Measurements from ENCODE around the gene OTUB2. TPM values are rescaled to one million over a fixed set of nuclear protein-coding genes. Genes with fewer than 3 reads are reported as not detected.
A peak's percentile ranks its signal among the peaks of the same experiment; 100 is the strongest.

Gene OTUB2
- total RNA-seq, 1 donor from 2014 or later: 8.3 TPM

- DNase-seq (ENCODE audit: low read depth): no peak
- no peaks in the 10 kb centered on the region for H3K36me3 ChIP-seq (ENCODE audit: control insufficient read depth, insufficient read depth, low read length)
- no peaks in the 10 kb centered on the region for H3K27me3 ChIP-seq (ENCODE audit: control insufficient read depth, insufficient read depth, low read length)
- TF ChIP-seq CTCF (IDR thresholded peaks at IDR 0.05; ENCODE audit: insufficient read depth, low read length, poor library complexity, severe bottlenecking): no peak
- H3K4me3 ChIP-seq (ENCODE audit: low read depth, low read length): no peak overlapping the region
Measured at GRCh38 chr14:94020267-94020666, 5.9 kb upstream of the OTUB2 start.

GRCh38 chr14:94021001-94021400 is 5.1 kb upstream of the OTUB2 start:
- no peaks in the 10 kb centered on the region for H3K27me3 ChIP-seq (ENCODE audit: control insufficient read depth, insufficient read depth, low read length)
- no peak overlapping the region for H3K4me3 ChIP-seq (ENCODE audit: low read depth, low read length)
- peak; percentile 16 for TF ChIP-seq CTCF (IDR thresholded peaks at IDR 0.05; ENCODE audit: insufficient read depth, low read length, poor library complexity, severe bottlenecking)
- H3K36me3 ChIP-seq (ENCODE audit: control insufficient read depth, insufficient read depth, low read length): no peaks in the 10 kb centered on the region
- peak; percentile 61 for DNase-seq (ENCODE audit: low read depth)

DNA sequence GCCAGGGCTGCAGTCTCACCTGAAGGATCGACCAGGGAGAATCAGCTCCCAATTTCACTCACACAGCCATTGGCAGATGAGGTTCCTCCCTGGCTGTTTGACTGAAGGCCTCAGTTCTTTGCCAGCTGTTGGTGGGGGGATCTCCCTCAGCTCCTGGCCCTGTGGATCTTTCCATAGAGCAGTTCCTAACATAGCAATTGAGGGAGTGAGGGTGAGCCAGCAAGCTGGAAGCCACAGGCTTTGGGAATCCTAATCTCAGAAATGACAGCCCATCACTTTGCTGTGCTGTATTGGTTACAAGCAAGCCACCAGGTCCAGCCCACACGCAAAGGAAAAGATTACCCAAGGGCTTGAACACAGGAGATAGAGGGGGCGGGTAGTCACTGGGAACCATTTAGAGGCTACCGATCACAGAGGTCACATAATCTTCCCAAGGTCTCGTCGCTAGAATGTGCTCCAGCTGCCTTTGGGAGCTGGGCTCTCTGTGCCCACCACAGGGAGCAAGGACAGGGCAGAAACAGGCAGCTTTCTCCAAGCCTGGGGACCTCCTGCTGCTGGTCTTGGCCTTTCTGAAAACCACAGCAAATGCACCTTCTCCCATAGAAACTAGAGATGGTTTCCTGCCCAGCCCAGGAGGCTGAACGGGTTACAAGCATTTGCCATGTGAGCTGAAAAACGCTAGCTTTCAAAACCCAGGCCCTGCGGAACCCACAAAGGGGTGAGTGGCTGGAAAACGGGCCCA is 4.6 kb upstream of the OTUB2 start:
- Histone ChIP-seq H3K4me3 (ENCODE audit: low read depth, low read length) (no peak overlapping the region), H3K36me3 (ENCODE audit: control insufficient read depth, insufficient read depth, low read length) (no peaks in the 10 kb centered on the region), H3K27me3 (ENCODE audit: control insufficient read depth, insufficient read depth, low read length) (no peaks in the 10 kb centered on the region)
- no peak for TF ChIP-seq CTCF (IDR thresholded peaks at IDR 0.05; ENCODE audit: insufficient read depth, low read length, poor library complexity, severe bottlenecking)
- no peak for DNase-seq (ENCODE audit: low read depth)

DNA sequence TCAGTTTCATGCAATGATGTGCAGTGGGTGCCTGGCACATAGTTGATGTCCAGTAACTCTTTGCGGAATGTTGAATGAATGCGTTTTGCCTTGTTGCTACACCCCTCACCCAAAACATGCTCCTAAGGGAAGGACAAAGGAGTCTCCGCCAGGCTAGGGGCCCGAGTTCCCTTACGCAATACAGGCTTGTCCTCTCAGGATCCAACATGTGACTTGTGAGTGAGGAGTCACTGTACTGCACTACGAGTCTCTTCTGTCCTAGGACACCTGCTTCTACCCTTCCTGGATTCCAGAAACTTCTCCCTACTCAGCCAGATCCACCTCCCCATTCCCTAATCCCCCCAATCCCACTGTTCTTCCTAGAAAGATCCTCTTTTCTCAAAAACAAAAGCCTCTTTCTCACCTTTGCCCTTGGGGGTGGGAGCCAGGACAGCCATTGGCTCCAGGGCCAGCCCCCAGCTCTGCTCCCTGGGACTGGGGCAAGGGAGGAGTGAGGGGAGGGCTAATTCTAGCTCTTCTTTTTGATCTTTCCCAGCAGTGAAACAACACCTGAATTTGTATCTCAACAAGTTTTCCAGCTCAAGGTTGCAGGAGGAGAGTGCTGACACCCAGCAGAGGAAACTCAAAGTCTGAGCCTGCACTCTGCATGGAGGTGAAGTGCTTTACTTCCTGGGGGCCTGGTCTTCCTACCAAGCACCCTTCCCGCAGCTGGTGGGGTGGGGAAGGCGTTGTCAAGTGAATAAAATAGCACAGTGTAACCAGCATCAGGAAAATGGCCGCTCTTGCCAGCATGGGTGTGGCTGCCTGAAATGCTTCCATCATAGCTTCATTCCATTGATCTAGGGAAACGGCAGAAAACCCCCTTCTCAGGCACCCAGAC is 3.4 kb upstream of the OTUB2 start:
- Histone ChIP-seq H3K27me3 (ENCODE audit: control insufficient read depth, insufficient read depth, low read length) (no peaks in the 10 kb centered on the region), H3K36me3 (ENCODE audit: control insufficient read depth, insufficient read depth, low read length) (no peaks in the 10 kb centered on the region), H3K4me3 (ENCODE audit: low read depth, low read length) (no peak overlapping the region)
- TF ChIP-seq CTCF (IDR thresholded peaks at IDR 0.05; ENCODE audit: insufficient read depth, low read length, poor library complexity, severe bottlenecking): no peak
- no peak for DNase-seq (ENCODE audit: low read depth)

- H3K36me3 ChIP-seq (ENCODE audit: control insufficient read depth, insufficient read depth, low read length): no peaks in the 10 kb centered on the region
- DNase-seq (ENCODE audit: low read depth): no peak
Measured at GRCh38 chr14:94024549-94024948, 1.6 kb upstream of the OTUB2 start.

More at GRCh38 chr14:94024549-94024948, 1.6 kb upstream of the OTUB2 start:
- Histone ChIP-seq H3K27me3 (ENCODE audit: control insufficient read depth, insufficient read depth, low read length) (no peaks in the 10 kb centered on the region), H3K4me3 (ENCODE audit: low read depth, low read length) (no peak overlapping the region)
- no peak for TF ChIP-seq CTCF (IDR thresholded peaks at IDR 0.05; ENCODE audit: insufficient read depth, low read length, poor library complexity, severe bottlenecking)
